Neural cell (in vitro differentiated cells): ENCODE data around the gene URB1. TPM values are rescaled to one million over a fixed set of nuclear protein-coding genes. Genes with fewer than 3 reads are reported as not detected.
"Not testable (repeated sequence)": the region's sequence is repeated elsewhere in the genome, so short reads cannot be mapped to it uniquely, and the experiment has no call there.

Experiments used
- H2AFZ ChIP-seq: fragments of 200-600, 300-800 bp; sonication (generic), shearing (Covaris generic); 2 replicates; pipeline ENCODE4 v1.6.0; 2014; ENCODE audit warnings: low read depth, mild to moderate bottlenecking, antibody characterized with exemption, low read length, moderate library complexity
- H3F3A ChIP-seq: fragments of 200-600 bp; shearing (Covaris generic); 2 replicates; pipeline ENCODE4 v1.6.1; 2016; ENCODE audit warnings: mild to moderate bottlenecking, moderate library complexity, mixed read lengths, antibody characterized with exemption, low read length; ENCODE audit not compliant: insufficient read depth, poor library complexity, severe bottlenecking
- H3K27ac ChIP-seq: fragments of 200-600, 300-800 bp; sonication (generic), shearing (Covaris generic); 2 replicates; pipeline ENCODE4 v1.5.1; 2014; ENCODE audit warnings: mild to moderate bottlenecking, low read length, moderate library complexity
- H3K27me3 ChIP-seq: fragments of 300-800, 200-600 bp; sonication (generic), shearing (Covaris generic); 2 replicates; pipeline ENCODE4 v1.6.0; 2014; ENCODE audit warnings: mild to moderate bottlenecking, low read depth, low read length, moderate library complexity; ENCODE audit not compliant: insufficient read depth
- H3K36me3 ChIP-seq: fragments of 300-800, 200-600 bp; sonication (generic), shearing (Covaris generic); 2 replicates; pipeline ENCODE4 v1.5.1; 2014; ENCODE audit warnings: mild to moderate bottlenecking, antibody characterized with exemption, low read length, moderate library complexity; ENCODE audit not compliant: insufficient read depth
- H3K4me2 ChIP-seq: fragments of 300-800, 200-600 bp; sonication (generic), shearing (Covaris generic); 2 replicates; pipeline ENCODE4 v1.6.0; 2014; ENCODE audit warnings: mild to moderate bottlenecking, low read length
- H3K4me3 ChIP-seq: fragments of 300-800, 200-600 bp; sonication (generic), shearing (Covaris generic); 2 replicates; pipeline ENCODE4 v1.5.1; 2014; ENCODE audit warnings: mild to moderate bottlenecking, low read length, moderate library complexity
- H3K79me2 ChIP-seq: fragments of 200-600 bp; shearing (Covaris generic); replicated peaks from 2 replicates; pipeline ENCODE4 v1.6.0; 2014; ENCODE audit warnings: mild to moderate bottlenecking, low read length, moderate library complexity; ENCODE audit not compliant: insufficient read depth
- H3K9ac ChIP-seq: fragments of 300-800, 200-600 bp; sonication (generic), shearing (Covaris generic); 2 replicates; pipeline ENCODE4 v1.6.1; 2016; ENCODE audit warnings: mild to moderate bottlenecking, low read length, mixed read lengths
- H3K9me2 ChIP-seq: fragments of 200-600 bp; shearing (Covaris generic); 2 replicates; pipeline ENCODE4 v1.6.1; 2016; ENCODE audit warnings: mild to moderate bottlenecking, low read length, mixed read lengths; ENCODE audit not compliant: insufficient read depth
- H3K9me3 ChIP-seq: fragments of 200-600, 300-800 bp; sonication (generic), shearing (Covaris generic); 2 replicates; pipeline ENCODE4 v1.6.1; 2016; ENCODE audit warnings: mild to moderate bottlenecking, mixed run types, low read length, moderate library complexity, mixed read lengths
- H4K20me1 ChIP-seq: fragments of 200-600 bp; shearing (Covaris generic); 2 replicates; pipeline ENCODE4 v1.6.1; 2016; ENCODE audit warnings: mild to moderate bottlenecking, mixed run types; ENCODE audit not compliant: insufficient read depth
- EP300 ChIP-seq: fragments of 450-650 bp; conservative IDR thresholded peaks from 2 replicates; pipeline ENCODE4 v1.6.1; 2014; ENCODE audit warnings: antibody characterized with exemption, mild to moderate bottlenecking, moderate library complexity; ENCODE audit not compliant: poor library complexity, severe bottlenecking
- EZH2 ChIP-seq: fragments of 200-600, 300-800 bp; shearing (Covaris generic), sonication (generic); IDR thresholded peaks from 2 replicates; pipeline ENCODE4 v1.6.1; 2014; ENCODE audit warnings: antibody characterized with exemption, low read length, borderline replicate concordance, mild to moderate bottlenecking; ENCODE audit not compliant: insufficient read depth, poor library complexity, severe bottlenecking
- MXI1 ChIP-seq: fragments of 450-650 bp; conservative IDR thresholded peaks from 2 replicates; pipeline ENCODE4 v1.6.1; 2014; ENCODE audit warnings: antibody characterized with exemption, mild to moderate bottlenecking; ENCODE audit not compliant: poor library complexity, severe bottlenecking
- POLR2AphosphoS5 ChIP-seq: IDR thresholded peaks from 2 replicates; pipeline ENCODE4 v1.6.1; 2012
- RAD21 ChIP-seq: fragments of 450-650 bp; conservative IDR thresholded peaks from 2 replicates; pipeline ENCODE4 v1.6.1; 2014; ENCODE audit warnings: antibody characterized with exemption, mild to moderate bottlenecking, moderate library complexity
- SMC3 ChIP-seq: fragments of 450-650 bp; conservative IDR thresholded peaks from 2 replicates; pipeline ENCODE4 v1.6.1; 2014; ENCODE audit warnings: antibody characterized with exemption, mild to moderate bottlenecking, moderate library complexity; ENCODE audit not compliant: poor library complexity
- TAF1 ChIP-seq: IDR thresholded peaks from 2 replicates; pipeline ENCODE4 v1.6.1; 2012; ENCODE audit warnings: low read depth
- polyA plus RNA-seq: library from polyadenylated mRNA; depleted of rRNA; stranded (reverse); fragments of >200 nt; gene quantifications from 2 replicates; pipeline ENCODE4 v1.2.3, GENCODE V29; 2014
- TF ChIP-seq, protein P1 (sequence below): IDR thresholded peaks from 2 replicates; pipeline ENCODE4 v1.6.1; 2012; ENCODE audit warnings: borderline replicate concordance
- TF ChIP-seq, protein P2 (sequence below): fragments of 450-650 bp; IDR thresholded peaks from 2 replicates; pipeline ENCODE4 v1.5.1; 2014; ENCODE audit warnings: antibody characterized with exemption, mild to moderate bottlenecking, moderate library complexity; ENCODE audit not compliant: poor library complexity, severe bottlenecking

Gene URB1
- polyA plus RNA-seq, 1 donor from 2014 or later, result 4.4 TPM

DNA sequence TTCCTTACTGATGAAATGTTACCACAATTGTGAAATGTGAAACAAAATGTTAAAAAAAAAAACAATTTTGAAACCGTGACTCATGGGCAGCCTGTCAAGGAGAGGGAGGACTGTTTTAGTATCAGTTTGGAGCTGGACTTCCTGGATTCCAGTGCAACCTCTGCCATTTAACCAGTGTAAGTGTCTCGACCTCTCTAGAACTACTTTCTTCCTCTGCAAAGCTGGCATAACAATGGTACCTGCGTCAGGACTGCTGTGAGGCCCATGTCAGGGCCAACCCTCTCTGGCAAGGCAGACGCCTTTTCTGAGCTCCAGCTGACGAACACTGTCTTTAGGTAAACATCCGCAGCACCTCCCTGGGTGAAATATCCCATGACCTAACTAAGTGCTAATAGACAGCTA is 20.9 kb downstream of the URB1 start:
- Histone ChIP-seq H4K20me1 (no peaks in the 10 kb centered on the region), H3K36me3 (peaks cover 12% of the 10 kb centered on the region), H3K9ac (no peak overlapping the region), H3F3A (no peaks in the 10 kb centered on the region), H3K9me2 (no peaks in the 10 kb centered on the region), H2AFZ (no peak overlapping the region), H3K27ac (no peak overlapping the region), H3K79me2 (no peaks in the 10 kb centered on the region), H3K27me3 (no peaks in the 10 kb centered on the region), H3K9me3 (no peaks in the 10 kb centered on the region), H3K4me2 (no peak overlapping the region), H3K4me3 (no peak overlapping the region)
- TF ChIP-seq, protein P1, sequence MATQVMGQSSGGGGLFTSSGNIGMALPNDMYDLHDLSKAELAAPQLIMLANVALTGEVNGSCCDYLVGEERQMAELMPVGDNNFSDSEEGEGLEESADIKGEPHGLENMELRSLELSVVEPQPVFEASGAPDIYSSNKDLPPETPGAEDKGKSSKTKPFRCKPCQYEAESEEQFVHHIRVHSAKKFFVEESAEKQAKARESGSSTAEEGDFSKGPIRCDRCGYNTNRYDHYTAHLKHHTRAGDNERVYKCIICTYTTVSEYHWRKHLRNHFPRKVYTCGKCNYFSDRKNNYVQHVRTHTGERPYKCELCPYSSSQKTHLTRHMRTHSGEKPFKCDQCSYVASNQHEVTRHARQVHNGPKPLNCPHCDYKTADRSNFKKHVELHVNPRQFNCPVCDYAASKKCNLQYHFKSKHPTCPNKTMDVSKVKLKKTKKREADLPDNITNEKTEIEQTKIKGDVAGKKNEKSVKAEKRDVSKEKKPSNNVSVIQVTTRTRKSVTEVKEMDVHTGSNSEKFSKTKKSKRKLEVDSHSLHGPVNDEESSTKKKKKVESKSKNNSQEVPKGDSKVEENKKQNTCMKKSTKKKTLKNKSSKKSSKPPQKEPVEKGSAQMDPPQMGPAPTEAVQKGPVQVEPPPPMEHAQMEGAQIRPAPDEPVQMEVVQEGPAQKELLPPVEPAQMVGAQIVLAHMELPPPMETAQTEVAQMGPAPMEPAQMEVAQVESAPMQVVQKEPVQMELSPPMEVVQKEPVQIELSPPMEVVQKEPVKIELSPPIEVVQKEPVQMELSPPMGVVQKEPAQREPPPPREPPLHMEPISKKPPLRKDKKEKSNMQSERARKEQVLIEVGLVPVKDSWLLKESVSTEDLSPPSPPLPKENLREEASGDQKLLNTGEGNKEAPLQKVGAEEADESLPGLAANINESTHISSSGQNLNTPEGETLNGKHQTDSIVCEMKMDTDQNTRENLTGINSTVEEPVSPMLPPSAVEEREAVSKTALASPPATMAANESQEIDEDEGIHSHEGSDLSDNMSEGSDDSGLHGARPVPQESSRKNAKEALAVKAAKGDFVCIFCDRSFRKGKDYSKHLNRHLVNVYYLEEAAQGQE, result no peak
- TF ChIP-seq EZH2, result no peak
- TF ChIP-seq POLR2AphosphoS5, result no peak
- no peak for TF ChIP-seq RAD21
- no peak for TF ChIP-seq TAF1

DNA sequence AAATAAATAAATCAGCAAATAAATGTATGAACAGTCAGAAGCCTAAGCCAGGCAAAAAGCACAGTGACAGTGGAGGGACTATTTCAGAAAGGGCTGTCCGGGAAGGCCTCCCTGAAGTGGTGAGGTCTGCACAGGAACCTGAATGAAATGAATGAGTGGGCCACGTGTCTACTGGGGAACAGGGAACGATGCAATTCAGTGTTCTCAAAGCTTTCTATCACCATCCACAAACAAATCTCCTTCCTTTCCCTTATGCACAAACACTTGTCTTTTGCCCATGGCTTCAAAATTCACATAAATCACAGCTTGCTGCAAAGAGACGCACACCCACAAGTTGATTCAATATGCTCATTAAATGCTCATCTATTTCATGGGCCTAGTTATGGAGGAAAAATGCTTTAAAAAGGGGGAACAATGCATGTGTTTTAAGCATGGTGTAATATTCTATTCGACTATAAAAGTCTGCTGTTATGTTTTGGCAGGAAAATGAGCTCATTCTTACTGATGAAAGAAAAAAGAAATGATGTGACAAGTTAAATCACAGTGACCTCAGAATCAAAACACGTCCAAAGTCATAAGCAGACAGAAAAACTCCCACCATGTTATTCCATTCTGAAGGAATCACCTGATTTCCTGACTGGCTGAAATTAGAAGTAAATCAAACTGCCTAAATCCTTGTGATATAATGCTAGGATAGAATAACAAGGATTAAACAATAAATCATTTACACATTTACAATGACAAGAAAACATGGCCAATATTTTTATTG is 21.6 kb downstream of the URB1 start:
- Histone ChIP-seq H4K20me1 (no peaks in the 10 kb centered on the region), H2AFZ (no peak overlapping the region), H3K9ac (no peak overlapping the region), H3K79me2 (no peaks in the 10 kb centered on the region), H3K4me2 (no peak overlapping the region), H3K9me3 (no peaks in the 10 kb centered on the region), H3K27ac (no peak overlapping the region), H3K27me3 (no peaks in the 10 kb centered on the region), H3K9me2 (no peaks in the 10 kb centered on the region), H3F3A (no peaks in the 10 kb centered on the region), H3K36me3 (peaks cover 12% of the 10 kb centered on the region), H3K4me3 (no peak overlapping the region)
- TF ChIP-seq MXI1 (no peak), SMC3 (no peak), RAD21 (no peak), EZH2 (no peak), TAF1 (no peak), EP300 (no peak), POLR2AphosphoS5 (no peak)
- TF ChIP-seq, protein P1, result no peak
- TF ChIP-seq, protein P2, sequence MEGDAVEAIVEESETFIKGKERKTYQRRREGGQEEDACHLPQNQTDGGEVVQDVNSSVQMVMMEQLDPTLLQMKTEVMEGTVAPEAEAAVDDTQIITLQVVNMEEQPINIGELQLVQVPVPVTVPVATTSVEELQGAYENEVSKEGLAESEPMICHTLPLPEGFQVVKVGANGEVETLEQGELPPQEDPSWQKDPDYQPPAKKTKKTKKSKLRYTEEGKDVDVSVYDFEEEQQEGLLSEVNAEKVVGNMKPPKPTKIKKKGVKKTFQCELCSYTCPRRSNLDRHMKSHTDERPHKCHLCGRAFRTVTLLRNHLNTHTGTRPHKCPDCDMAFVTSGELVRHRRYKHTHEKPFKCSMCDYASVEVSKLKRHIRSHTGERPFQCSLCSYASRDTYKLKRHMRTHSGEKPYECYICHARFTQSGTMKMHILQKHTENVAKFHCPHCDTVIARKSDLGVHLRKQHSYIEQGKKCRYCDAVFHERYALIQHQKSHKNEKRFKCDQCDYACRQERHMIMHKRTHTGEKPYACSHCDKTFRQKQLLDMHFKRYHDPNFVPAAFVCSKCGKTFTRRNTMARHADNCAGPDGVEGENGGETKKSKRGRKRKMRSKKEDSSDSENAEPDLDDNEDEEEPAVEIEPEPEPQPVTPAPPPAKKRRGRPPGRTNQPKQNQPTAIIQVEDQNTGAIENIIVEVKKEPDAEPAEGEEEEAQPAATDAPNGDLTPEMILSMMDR, result no peak

DNA sequence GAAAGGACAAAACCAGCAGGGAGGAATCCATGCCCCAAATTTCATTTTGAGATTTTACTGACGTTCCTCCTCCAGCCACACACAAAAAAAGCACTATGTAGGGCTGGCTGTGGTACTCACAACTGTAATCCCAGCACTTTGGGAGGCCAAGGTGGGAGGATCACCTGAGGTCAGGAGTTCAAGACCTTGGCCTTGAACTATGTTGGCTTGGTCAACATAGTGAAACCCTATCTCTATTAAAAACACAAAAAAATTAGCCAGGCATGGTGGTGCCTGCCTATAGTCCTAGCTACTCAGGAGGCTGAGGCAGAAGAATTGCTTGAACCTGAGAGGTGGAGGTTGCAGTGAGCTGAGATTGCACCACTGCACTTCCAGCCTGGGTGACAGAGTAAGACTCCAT is 23.9 kb downstream of the URB1 start:
- H3K36me3 ChIP-seq, result peaks cover 12% of the 10 kb centered on the region
- H3K4me3 ChIP-seq, H3K4me2 ChIP-seq, H3K27me3 ChIP-seq, H3K9me3 ChIP-seq, H3K27ac ChIP-seq, H4K20me1 ChIP-seq, H3K9ac ChIP-seq, H3K79me2 ChIP-seq, H2AFZ ChIP-seq, H3F3A ChIP-seq, H3K9me2 ChIP-seq: not testable (repeated sequence)
